Activated naive CD4-positive, alpha-beta T cell treated with anti-CD3 and anti-CD28 coated beads, Interleukin-2, amount 10 ng/mL, durations not matched to agents 7 days and 5 days (primary cell): Measurements from ENCODE around the gene TECPR2.

Experiments
- CTCF ChIA-PET: fragments of 350-600 bp; sonication (Branson Sonifier 250); formaldehyde crosslinking; loops from one replicate; lab custom pipeline; 2021; ENCODE audit warnings: antibody characterized with exemption; lab: Charles Lee
- DNase-seq: peaks from one replicate; pipeline ENCODE4 v3.0.0-alpha.2; 2020
- H3K27ac Mint-ChIP-seq: one replicate; pipeline ENCODE4 v1.8.0; 2021; ENCODE audit warnings: mild to moderate bottlenecking, moderate library complexity, mixed read lengths
- H3K27me3 Mint-ChIP-seq: one replicate; pipeline ENCODE4 v1.8.0; 2021; ENCODE audit warnings: mild to moderate bottlenecking, mixed read lengths
- H3K36me3 Mint-ChIP-seq: one replicate; pipeline ENCODE4 v1.8.0; 2021; ENCODE audit warnings: mixed read lengths
- H3K4me1 Mint-ChIP-seq: one replicate; pipeline ENCODE4 v1.8.0; 2021; ENCODE audit warnings: mixed read lengths
- H3K4me3 Mint-ChIP-seq: one replicate; pipeline ENCODE4 v1.8.0; 2021; ENCODE audit warnings: mild to moderate bottlenecking, moderate library complexity, mixed read lengths
- H3K9me3 Mint-ChIP-seq: one replicate; pipeline ENCODE4 v1.8.0; 2021; ENCODE audit warnings: mixed read lengths

TECPR2 gene

DNA sequence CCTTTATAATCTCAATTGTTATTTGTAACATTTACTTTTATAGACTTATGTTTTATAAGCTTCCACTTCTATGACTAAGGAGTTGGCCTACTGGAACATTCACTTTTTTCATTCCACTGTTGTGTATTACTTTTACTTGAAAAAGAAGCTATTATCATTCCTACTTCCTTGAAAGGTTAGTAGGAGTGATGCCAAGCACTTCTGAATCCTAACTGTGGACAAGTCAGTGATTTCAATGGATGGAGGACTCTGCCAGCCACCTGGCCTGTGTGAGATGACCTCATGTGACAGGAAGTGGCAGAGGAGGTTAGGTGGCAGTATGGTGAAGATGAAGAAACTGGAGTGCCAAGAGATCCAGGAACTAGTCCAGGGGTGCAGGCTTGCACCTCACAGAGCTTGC is 46.0 kb downstream of the TECPR2 start:
- no peak for DNase-seq
- Mint-ChIP-seq H3K36me3 (peaks cover 9% of the 10 kb centered on the region), H3K27ac (no peak overlapping the region), H3K4me1 (peaks cover 6% of the 10 kb centered on the region), H3K9me3 (peaks cover 3% of the 10 kb centered on the region), H3K27me3 (no peaks in the 10 kb centered on the region), H3K4me3 (no peak overlapping the region)
- CTCF ChIA-PET: interaction anchor here (1.3 kb wide), 1 partner anchor 91 kb away, joined by 3 read pairs; no protein-coding TSS in a partner anchor

- H3K36me3 Mint-ChIP-seq: no peaks in the 10 kb centered on the region
- no peak overlapping the region for H3K4me3 Mint-ChIP-seq
- DNase-seq: no peak
- no peaks in the 10 kb centered on the region for H3K9me3 Mint-ChIP-seq
- CTCF ChIA-PET: no interaction called here
- H3K4me1 Mint-ChIP-seq: no peaks in the 10 kb centered on the region
- H3K27ac Mint-ChIP-seq: no peak overlapping the region
- H3K27me3 Mint-ChIP-seq: no peaks in the 10 kb centered on the region
These were observed 52.9 kb downstream of the TECPR2 start for GRCh38 chr14:102415671-102416070.

- Mint-ChIP-seq H3K4me1 (no peaks in the 10 kb centered on the region), H3K4me3 (no peak overlapping the region), H3K27me3 (no peaks in the 10 kb centered on the region), H3K27ac (no peak overlapping the region), H3K9me3 (no peaks in the 10 kb centered on the region), H3K36me3 (no peaks in the 10 kb centered on the region)
- no peak for DNase-seq
- CTCF ChIA-PET: no interaction called here
These were observed 54.3 kb downstream of the TECPR2 start for GRCh38 chr14:102417001-102417431.

- Mint-ChIP-seq H3K36me3 (no peaks in the 10 kb centered on the region), H3K27ac (no peak overlapping the region), H3K4me1 (no peaks in the 10 kb centered on the region), H3K4me3 (no peak overlapping the region), H3K27me3 (no peaks in the 10 kb centered on the region), H3K9me3 (no peaks in the 10 kb centered on the region)
- no peak for DNase-seq
- CTCF ChIA-PET: no interaction called here
These were observed 54.9 kb downstream of the TECPR2 start for GRCh38 chr14:102417646-102418045.

DNA sequence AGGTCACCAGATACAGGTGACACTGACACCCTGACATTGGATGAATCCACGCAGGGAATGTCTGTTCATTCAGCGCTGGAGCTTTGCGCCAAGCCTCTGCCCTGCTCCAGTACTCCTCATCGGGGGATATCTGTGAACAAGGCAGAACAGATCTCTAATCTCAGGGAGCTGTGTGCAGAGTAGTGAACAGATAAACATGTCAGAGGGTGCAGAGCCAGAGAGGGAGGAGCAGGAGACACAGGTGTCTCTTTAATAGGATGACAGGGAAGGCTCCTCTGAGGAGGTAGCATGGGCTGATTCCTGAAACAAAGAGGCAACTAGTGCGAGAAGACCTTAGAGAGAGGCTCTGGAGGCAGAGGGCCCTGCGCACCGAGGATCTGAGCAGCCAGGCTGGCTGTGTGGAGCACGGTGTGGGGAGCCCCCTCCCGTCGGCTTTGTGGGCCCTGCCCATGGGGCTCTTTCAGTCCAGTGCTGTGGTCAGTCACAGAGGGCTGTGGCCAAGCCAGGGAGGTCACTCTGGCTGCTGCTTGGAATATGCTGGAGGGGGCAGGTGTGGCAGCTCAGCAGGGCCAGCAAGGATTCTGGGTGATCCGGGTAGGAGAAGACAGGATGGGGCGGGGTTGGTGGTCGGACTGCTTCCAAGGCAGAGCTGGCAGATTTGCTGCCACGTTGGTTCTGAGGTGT is 55.6 kb downstream of the TECPR2 start:
- no peak for DNase-seq
- H3K27me3 Mint-ChIP-seq: no peaks in the 10 kb centered on the region
- no peaks in the 10 kb centered on the region for H3K9me3 Mint-ChIP-seq
- H3K4me1 Mint-ChIP-seq: no peaks in the 10 kb centered on the region
- H3K4me3 Mint-ChIP-seq: no peak overlapping the region
- H3K27ac Mint-ChIP-seq: no peak overlapping the region
- CTCF ChIA-PET: no interaction called here
- no peaks in the 10 kb centered on the region for H3K36me3 Mint-ChIP-seq

DNA sequence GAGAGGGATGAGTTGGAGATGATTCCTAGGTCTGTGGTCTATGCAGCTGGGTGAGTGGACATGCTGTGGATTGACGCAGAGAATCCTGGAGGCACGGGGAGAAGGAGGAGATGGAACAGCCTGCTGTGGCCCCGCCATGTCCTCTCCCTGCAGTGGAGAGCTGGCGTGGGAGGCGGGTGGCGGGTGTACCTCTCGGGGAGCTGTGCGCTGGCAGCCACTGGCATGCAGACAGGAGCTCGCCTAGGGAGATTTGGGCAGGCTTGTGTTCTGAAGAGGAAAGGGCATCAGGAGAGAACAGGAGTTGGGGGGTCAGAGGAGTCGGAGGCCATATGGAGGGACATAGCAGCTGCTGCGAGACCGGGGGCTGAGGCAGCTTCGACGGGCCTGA is 56.1 kb downstream of the TECPR2 start:
- Mint-ChIP-seq H3K27ac (no peak overlapping the region), H3K27me3 (no peaks in the 10 kb centered on the region), H3K36me3 (no peaks in the 10 kb centered on the region), H3K9me3 (no peaks in the 10 kb centered on the region), H3K4me3 (no peak overlapping the region), H3K4me1 (no peaks in the 10 kb centered on the region)
- CTCF ChIA-PET: no interaction called here
- DNase-seq: no peak

- CTCF ChIA-PET: no interaction called here
- Mint-ChIP-seq H3K27ac (no peak overlapping the region), H3K36me3 (no peaks in the 10 kb centered on the region), H3K4me1 (no peaks in the 10 kb centered on the region), H3K4me3 (no peak overlapping the region), H3K9me3 (no peaks in the 10 kb centered on the region), H3K27me3 (no peaks in the 10 kb centered on the region)
- DNase-seq: no peak
These were observed 56.5 kb downstream of the TECPR2 start for GRCh38 chr14:102419276-102419675.

GRCh38 chr14:102419716-102420115 is 57.0 kb downstream of the TECPR2 start:
- H3K27me3 Mint-ChIP-seq: no peaks in the 10 kb centered on the region
- no peaks in the 10 kb centered on the region for H3K9me3 Mint-ChIP-seq

GRCh38 chr14:102421411-102422057 is 58.8 kb downstream of the TECPR2 start:
- Mint-ChIP-seq H3K36me3 (peaks cover 4% of the 10 kb centered on the region), H3K27ac (peak overlapping the region; percentile 35), H3K4me1 (peaks cover 3% of the 10 kb centered on the region), H3K27me3 (no peaks in the 10 kb centered on the region), H3K9me3 (no peaks in the 10 kb centered on the region), H3K4me3 (no peak overlapping the region)
- DNase-seq: no peak
- CTCF ChIA-PET: no interaction called here

More at GRCh38 chr14:102419716-102420115, 57.0 kb downstream of the TECPR2 start:
- Mint-ChIP-seq H3K36me3 (no peaks in the 10 kb centered on the region), H3K4me3 (no peak overlapping the region), H3K4me1 (no peaks in the 10 kb centered on the region), H3K27ac (no peak overlapping the region)
- no peak for DNase-seq
- CTCF ChIA-PET: no interaction called here

GRCh38 chr14:102424520-102424919 is 61.8 kb downstream of the TECPR2 start:
- Mint-ChIP-seq H3K4me1 (peaks cover 3% of the 10 kb centered on the region), H3K9me3 (no peaks in the 10 kb centered on the region), H3K27ac (no peak overlapping the region), H3K4me3 (no peak overlapping the region), H3K36me3 (peaks cover 4% of the 10 kb centered on the region), H3K27me3 (no peaks in the 10 kb centered on the region)
- DNase-seq: no peak
- CTCF ChIA-PET: no interaction called here

DNA sequence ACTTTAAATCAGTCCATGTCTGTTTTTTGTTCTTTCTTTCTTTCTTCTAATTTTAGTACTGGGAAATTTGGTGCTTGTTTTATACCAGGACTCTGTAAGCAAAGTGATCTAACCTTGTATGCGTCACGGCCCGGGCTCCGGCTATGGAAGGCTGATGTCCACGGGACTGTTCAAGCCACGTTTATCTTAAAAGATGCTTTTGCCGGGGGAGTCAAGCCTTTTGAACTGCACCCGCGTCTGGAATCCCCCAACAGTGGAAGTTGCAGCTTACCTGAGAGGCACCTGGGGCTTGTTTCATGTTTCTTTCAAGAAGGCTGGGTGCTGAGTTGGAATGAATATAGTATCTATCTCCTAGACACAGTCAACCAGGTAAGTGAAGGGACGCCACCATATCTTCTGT is 62.2 kb downstream of the TECPR2 start:
- no peak for DNase-seq
- Mint-ChIP-seq H3K9me3 (no peaks in the 10 kb centered on the region), H3K4me3 (no peak overlapping the region), H3K4me1 (peaks cover 3% of the 10 kb centered on the region), H3K36me3 (peaks cover 4% of the 10 kb centered on the region), H3K27ac (no peak overlapping the region), H3K27me3 (no peaks in the 10 kb centered on the region)
- CTCF ChIA-PET: no interaction called here

- no peak for DNase-seq
- Mint-ChIP-seq H3K9me3 (no peaks in the 10 kb centered on the region), H3K27ac (no peak overlapping the region), H3K4me1 (peaks cover 3% of the 10 kb centered on the region), H3K36me3 (peaks cover 4% of the 10 kb centered on the region), H3K4me3 (no peak overlapping the region), H3K27me3 (no peaks in the 10 kb centered on the region)
- CTCF ChIA-PET: no interaction called here
These were observed 64.1 kb downstream of the TECPR2 start for GRCh38 chr14:102426796-102427195.

DNA sequence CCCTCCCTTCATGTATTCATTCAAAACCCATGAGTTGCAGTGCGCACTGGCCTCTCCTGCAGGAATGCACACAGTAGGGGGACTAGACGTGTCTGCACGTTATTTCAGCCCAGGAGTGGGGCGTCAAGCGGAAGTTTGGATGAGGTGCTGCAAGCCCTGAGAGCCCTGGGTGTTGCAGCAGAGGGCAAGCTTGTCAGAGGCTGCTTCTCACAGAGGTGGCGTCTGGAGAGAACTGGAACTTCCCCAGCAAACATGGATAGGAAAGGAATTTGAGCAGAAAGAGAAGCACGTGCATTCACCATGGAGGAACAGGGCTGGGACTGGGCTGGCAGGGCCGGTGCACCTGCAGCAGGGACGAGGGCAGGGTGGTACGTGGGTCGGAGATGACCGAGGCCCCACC is 64.9 kb downstream of the TECPR2 start:
- Mint-ChIP-seq H3K4me3 (no peak overlapping the region), H3K36me3 (peaks cover 4% of the 10 kb centered on the region), H3K27me3 (no peaks in the 10 kb centered on the region), H3K9me3 (no peaks in the 10 kb centered on the region), H3K27ac (no peak overlapping the region), H3K4me1 (peaks cover 3% of the 10 kb centered on the region)
- CTCF ChIA-PET: no interaction called here
- DNase-seq: no peak

DNA sequence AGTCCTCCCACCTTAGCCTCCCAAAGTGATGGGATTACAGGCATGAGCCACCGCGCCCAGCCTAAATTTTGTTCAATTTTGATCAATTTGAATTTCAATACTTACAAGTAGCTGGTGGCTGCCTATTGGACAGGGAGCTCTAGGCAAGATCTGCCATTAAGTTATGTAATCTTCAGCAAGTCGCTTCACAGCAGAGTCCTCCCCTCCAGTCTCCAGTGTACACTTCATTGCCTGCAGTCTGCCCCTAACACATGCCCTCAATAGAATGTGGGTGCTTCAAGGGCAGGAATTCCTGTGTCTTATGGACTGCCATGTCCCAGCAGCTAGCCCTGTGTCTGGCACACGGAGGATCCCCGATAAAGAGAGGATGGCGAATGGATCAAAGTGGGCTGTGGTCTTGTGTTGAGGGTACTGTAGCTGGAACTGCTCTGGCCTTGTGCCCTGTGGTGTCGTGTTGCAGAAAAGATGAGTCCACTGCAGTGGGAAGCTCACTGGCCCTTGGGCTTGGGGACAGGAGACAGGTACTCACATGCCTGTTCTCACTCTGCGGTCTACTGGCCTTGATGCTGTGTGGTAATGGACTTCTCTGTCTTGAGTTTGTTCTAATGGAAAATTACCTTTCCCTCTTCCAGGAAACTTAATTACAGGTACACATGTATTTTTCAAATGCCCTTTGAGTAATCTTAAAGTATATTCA is 67.6 kb downstream of the TECPR2 start:
- DNase-seq: no peak
- no peaks in the 10 kb centered on the region for H3K27me3 Mint-ChIP-seq
- no peak overlapping the region for H3K27ac Mint-ChIP-seq
- H3K36me3 Mint-ChIP-seq: peaks cover 4% of the 10 kb centered on the region
- CTCF ChIA-PET: interaction anchor here (0.7 to 0.9 kb wide), 2 partner anchors 8 to 9 kb away, joined by 3 to 5 read pairs; no protein-coding TSS in a partner anchor
- H3K9me3 Mint-ChIP-seq: no peaks in the 10 kb centered on the region
- H3K4me3 Mint-ChIP-seq: no peak overlapping the region
- H3K4me1 Mint-ChIP-seq: peaks cover 3% of the 10 kb centered on the region
